KG1 (cell line): Measurements from ENCODE around the gene FANCC.

Experiments
- DNase-seq: peaks from one replicate; lab custom pipeline; 2025; lab: John Stamatoyannopoulos, UW

The FANCC gene

DNA sequence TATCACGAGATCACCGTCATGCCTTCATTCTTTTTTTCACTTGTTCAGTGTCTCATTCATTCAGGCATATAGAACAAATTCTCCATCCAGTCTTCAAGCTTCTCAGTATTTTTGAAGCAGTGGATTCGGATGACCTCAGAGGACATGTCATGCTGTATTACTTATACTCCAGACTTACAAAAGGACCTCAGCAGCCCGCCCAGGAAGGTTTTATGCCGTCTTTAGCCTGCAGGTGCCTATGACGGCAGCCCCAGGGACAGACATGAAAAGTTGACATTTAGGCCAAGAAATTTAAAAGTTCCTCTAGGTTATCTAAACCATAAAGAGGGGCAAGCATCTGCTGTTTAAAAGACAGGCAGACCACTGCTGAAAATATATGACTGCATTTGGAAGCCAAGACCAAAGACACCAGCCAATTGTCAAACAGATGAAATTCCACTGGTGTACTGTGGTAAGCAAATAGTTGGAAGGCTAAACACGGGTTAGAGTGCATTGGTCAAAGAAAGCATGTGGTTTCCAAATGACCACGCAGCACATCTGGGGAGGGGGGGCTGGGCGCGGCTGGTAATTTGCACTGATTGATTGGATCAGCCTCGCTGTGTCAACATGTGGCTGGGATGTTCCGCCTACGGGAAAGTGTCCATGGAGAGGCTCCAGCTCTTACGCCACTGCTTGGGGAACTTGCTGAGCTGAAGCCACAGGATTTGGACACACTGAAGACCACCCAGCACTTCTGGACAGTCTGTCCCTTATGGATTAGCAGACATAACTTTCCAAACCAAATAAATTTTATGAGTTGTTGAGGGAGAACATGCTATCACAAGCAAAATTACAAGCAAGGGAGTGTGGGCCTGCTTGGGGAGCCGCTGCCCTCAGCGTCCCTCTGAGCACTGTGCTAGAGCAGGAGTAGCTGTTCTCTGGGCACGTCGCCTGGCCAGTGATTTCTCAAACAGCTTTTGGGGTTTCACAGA lies 173.6 kb downstream of the FANCC start:
- no peak for DNase-seq

DNA sequence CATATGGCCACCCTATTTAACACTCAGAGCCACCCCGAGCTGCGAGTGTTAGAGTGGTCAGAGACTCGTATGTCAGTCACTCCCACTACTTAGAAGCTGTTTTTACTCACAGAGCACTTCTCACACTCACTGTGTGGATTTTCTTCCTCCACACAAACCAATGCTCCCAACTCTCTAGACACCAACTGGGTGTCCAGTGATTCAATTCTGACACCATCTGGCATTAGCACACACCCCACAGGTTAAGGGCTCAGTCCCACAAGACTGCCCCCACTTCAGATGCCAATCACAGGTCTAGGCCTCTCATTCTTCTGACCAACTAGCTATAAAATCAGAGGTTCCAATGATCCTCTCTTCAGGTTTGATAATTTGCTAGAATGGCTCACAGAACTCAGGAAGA lies 174.8 kb downstream of the FANCC start:
- DNase-seq: no peak

DNA sequence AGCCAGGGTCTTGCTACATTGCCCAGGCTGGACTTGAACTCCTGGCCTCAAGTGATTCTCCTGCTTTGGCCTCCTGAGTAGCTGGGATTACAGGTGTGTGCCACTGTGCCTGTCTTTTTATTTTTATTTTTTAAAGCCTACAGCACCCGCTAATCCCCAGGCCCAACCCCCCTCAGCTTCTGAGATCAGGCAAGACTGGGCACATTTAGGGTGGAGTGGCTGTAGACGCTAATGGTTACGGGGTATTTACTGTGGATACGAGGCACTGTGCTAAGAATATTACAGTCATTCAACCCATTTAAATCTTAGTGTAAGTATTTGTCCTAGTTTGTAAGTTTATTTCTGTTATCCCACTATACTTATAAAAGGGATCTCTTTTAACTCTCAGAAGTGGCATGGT lies 175.2 kb downstream of the FANCC start:
- no peak for DNase-seq

DNA sequence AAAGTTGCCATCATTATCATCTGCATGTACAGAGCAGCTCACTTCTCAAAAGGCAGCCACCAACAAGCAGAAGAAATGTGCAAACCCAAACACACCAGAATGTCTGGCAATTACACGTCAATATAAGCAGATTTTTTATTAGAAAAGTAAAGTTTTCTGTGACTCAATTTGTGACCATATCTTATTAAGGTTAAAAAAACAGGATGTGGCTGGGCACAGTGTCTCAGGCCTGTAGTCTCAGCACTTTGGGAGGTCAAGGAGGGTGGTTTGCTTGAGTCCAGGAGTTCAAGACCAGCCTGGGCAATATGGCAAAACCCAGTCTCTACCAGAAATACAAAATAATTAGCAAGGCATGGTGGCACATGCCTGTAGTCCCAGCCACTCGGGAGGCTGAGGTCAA lies 176.7 kb downstream of the FANCC start:
- DNase-seq: no peak

DNA sequence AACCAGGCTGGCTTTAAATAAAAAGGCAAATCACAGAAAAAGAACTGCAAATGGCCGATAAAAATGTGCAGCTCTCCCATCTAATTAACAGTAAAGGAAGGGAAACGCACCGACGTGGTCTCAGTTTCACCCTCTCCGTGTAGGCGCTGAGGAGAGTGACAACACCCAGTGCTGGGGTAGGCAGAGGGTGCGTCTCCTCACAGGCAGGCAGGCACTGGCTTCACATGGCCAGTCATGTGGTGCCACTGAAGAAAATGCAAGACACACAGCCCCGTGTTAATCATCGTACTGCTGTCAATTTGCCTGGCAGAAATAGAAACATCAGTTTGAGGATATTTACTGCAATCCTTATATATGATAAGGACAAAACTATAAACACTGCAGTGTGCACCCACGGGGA lies 178.4 kb downstream of the FANCC start:
- no peak for DNase-seq

DNA sequence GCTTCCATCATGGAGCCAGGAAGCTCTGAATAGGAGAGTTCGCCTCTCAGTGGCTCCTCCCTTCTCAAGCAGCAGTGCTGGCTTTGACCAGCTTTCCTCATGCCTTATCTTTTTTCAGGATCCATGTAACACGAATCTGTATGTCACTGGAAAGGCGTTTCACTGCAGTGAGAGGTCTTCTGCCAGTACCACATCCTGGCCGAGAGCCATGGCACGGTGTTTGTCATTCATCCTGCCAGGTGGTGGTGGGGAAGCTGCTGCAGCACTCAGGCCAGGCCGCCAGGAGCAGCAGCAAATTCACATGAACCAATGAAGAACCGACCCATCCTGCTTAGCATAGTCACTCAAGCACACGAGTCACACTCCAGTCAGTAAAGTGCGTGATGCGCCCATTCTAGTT lies 179.0 kb downstream of the FANCC start:
- DNase-seq: no peak

DNA sequence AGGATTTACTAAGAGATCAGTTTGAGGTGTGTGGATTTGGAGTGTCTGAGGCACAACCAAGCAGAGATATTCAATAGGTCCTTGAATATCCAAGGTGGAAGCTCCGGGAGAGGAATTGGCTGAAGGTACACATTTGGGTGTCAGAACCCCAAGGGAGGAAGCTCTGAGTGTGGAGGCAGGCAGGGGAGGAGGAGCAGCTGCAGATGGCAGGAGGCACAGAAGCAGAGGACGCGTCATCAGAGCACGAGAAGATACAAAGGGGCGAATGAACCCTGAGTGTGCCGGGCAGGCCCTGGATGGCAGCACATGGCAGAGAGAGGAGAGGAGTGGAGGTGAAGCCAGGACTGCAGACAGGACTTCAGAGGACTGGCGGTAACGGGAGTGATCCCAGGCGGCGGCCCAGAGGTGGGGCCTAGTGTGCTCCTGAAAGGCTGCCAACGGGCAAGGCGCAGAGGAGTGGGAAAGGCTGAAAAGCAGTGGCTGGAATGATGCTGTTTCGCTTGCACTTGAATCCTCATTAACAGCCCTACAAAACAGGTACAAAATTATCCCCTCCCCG lies 179.8 kb downstream of the FANCC start:
- no peak for DNase-seq

DNA sequence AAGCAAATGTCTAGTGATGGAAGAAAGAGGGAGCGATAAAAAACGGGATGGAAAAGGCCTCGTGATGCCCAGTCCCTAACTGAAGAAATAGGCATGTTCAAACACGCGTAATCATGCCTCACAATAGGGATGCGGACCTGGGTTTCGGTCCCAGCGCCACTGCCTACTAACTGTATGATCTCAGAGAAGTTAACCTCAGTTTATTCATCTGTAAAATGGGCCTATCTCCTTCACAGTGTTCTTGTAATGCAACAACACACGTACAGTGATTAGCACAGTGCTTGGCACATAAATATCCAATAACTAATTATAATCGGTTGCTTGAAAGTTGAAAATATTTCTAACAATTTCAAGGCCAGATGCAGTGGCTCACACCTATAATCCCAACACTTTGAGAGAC lies 181.8 kb downstream of the FANCC start:
- no peak for DNase-seq

DNA sequence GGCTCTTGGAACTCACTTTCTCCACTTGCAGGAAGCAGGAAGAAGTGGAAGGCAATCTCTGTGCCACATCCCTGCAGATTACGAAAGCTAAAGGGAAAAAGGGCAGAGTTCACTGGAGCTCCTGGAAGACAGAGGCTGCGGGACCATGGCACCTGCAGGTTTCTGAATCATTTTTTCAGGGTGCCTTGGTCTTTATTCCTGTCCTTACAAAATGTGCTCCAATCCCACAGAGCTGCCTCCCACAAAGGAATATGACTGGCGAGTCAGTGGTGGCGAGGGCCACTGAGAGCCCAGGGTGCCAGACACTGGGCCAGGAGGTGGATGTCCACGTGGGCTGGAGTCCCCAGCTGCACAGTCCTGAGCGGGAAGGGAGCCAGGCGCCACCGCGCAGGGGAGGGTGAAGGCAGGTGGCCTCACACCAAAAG lies 183.0 kb downstream of the FANCC start:
- DNase-seq: no peak

DNA sequence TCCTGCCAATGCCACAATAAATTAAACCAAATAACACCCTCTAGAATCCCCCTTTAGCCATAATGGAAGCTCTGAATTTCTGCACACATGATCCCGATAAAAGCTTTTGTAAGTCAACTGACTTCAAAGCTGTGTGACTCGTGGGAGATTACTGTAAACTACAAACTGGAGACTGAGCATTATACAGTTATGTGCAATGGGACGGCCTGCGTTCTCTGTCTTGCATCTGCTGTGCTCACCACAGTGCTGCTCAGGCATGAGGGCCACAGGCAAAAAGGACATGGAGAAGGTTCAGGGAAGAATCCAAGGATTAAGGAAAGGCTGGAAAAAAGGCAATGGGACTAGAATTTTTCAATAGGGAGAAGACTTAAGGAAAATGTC lies 184.2 kb downstream of the FANCC start:
- no peak for DNase-seq

DNA sequence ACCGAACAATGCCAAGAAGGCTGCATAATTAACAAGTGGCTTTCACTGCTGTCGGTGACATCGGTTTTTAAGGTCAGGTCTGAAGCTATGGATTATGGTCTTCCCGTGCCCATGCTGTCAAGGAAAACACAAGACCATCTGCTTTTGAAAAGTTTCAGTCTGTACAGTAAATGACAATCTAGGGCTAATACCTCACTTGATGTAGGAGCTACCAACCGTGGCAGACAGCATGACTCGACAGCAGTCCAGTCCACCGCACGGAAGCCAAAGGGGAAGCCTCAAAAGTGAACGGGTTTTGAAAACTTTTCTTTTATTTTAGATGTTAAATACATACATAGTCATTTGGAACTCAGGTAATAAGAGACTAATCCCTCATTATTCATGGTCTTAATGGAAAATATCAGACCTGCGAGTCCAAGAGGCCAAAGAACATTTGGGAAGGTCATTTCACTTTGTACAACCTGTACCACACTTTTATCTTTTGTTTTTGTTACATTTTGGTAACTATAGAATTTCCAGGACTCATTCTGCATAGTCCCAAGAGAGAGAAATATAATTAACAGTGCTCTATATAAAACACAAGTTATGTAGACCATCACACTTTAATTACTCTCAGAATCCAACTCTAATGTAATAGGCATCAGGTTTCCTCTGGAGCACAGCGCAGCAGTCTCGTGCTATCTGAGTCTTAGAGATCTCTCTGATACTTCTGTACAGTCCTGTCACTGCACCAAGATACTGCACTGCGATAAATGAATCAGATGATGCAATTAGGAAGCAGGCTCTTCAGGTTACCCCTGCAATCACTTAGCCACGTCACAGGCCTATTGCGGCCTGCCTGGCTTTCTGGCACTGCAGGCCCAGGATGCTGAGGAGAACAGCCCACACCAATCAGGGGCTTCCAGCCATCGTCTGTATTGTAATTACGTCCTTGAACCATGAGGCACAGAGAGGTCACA lies 184.9 kb downstream of the FANCC start:
- DNase-seq: no peak

DNA sequence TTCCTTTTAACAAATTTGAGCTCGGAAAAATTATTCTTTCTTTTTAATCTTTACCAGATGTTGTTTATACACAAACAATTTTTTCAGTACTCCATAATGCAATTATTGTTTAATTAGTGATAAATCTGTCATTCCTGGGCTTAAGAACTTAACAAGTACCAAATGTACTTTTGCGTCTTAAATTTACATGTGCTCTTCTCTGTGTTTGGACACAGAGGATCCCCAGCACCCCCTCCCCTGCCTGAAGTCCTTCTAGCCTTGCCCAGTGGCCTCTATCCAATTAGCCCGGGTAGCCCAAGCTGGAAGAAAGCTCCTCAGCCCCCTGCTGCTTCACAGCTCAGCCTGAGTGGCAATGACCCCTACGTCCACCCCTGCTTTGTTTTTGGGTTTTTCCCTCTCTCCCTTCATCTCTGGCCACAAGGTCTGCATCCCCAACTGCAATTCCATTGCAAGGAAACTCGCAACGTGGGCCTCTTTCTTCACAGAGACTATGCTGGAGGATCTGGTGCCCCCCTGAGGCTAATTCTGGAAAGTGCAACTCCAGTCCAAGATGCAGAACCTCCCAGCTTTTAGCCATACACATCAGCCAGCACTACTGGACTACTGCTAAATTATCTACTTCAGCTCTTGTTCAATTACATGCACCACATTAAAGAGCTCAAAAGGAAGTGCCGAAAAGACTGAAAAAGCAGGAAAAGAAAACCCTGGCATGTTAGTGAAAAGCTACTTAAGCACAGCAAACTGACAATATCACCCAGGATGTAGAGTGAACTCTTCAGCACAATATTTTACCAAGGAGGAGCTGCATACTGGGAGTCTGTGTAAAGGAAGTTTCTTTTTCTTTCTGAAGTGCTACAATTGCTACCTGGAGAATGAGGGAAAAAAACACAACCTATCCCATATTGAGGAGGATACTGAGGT lies 186.2 kb downstream of the FANCC start:
- DNase-seq: peak; percentile 23

DNA sequence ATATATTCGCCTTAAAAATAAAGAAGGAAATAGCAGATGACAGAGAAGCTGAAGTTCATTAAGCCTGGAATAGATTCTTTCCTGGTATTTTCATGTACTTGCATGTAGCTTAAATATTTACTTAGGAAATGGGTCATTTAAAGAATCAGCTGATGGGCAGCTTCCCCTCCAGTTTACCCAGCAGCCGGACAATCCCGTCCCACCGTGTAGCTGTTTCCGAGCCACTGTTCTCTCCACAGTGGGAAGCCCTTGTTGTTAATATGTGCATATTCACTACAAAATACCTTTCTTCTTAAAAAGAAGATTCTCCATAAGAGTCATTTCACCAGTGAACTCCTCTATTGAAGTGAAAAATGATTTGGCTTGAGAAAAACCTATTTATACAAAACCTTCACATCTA lies 187.0 kb downstream of the FANCC start:
- no peak for DNase-seq

DNA sequence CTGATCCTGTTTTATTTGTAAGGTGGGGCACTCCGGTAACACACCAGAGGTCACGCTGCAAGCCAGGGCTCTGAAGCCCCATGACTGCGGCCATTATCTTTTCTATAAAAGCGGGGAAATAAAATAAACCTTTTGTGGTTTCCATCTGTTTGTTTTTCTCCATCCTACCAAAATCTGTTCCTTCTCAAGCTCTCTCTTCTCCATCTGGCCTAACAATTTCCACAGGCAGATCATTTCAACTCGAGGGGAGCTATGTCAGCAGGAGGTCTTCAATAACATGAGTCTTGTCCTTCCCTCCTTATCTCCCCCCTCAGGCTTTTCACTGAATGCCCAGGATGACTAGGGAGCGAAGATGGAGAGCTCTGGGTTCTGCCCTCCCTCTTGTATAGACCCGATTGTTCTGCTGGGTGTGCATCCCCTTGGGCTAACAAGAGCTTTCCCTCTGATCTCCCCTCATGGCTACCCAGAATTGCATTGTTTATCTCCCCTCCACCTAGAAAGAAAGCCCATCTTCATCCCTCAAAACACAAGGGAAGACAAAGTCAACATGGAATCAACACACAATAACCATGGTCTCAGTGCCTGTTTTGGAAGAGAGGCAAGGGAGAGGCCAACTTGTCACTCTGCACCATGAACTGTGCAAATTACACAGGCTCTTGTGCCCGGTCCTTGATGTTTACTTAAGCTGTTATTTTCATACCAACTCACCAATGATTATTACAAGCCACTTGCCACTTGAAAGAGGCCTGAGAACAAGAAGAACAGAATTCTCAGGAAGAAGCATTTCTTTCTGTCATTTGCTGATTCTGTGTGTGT lies 187.8 kb downstream of the FANCC start:
- DNase-seq: no peak

DNA sequence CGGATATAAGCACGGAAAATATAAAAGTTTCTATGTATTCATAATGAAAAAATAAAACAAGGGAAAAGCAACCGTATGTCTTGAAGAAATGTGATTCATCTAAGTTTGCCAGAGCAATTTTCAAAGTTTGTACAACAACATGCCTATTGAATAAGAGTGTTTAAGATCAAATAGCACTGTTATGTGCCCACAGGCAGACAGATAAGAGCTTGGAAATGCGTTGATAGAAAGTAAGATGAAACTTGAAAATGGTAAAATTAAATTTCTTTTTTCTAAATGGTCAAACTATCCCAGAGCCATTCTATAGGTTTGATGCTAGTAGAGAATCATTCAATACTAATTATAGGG lies 189.4 kb downstream of the FANCC start:
- DNase-seq: no peak

DNA sequence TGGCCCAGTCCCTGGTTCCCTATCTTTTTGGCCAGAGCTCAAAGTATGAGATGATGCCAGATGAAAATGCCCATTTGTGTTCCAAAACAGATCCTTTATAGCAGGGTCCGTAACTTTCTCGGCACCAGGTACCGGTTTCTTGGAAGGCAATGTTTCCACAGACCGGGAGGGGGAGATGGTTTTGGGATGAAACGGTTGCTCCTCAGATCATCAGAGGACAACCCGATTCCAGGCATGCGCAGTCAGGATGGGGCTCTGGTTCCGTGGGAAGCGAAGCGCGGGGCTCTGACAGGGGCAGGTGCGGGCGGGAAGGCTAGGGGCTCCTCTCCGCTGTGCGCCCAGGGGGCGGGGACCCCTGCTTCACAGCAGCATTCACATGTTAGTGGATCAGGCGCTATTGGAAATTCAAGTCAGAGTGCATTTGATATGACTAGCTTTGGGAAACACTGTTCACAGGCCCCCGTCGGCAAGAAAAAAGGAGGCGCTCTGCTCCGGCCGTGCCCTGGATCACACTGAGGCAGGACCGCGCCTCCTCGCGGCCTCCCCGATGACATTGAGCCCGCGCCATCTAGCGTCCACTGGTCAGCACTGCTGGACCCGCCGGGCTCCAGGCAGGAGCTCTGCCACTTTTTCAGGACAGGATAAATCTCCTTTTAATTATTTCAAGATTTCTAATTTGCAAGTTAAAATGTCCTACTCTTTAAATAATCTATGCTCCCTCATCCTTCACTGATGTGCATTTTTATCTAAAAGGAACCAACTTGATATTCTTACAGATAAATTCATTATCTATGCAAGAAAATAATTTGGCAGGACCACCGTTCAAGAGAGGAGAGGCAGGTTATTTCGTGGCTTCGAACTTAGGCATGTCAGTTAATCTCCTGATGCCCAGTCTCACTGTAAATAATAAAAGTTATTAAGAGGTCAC lies 190.0 kb downstream of the FANCC start:
- DNase-seq: peak; percentile 15

DNA sequence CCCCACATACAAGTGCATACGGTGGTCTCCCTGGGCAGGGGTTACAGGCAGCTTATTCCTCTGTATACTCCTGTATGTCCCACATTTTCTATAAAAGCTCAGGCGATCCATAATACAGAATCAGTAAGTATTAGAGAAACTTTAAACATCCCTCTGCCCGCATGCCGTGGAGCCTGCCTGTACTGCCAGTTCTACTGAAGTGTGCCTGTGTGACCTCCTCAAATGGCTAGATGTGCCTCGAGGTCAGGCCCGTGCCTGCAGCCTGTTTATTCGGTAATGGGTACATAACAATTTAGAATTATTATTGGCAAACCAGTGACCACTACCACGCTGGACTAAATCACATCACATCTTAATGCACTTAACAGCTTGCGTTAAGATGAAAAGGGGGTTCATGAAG lies 190.8 kb downstream of the FANCC start:
- DNase-seq: no peak

DNA sequence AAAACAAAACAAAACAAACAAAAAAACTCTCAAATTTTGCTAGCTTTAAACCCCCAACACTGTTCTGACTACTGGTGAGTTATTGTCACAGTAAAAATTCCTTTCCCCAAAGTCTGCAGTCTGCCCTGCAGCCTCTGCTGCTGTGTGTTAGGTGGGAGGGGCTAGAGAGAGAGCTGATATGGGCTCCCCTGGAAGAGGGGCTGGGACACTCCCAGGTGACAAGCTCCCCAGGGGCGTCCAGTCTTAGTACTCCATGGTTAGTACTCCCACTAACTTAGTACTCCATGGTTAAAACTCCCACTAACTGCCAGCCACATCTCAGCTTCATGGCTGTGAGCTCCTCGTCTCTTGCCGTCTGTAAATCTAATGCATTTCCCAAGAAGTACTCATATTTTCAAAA lies 191.9 kb downstream of the FANCC start:
- no peak for DNase-seq

DNA sequence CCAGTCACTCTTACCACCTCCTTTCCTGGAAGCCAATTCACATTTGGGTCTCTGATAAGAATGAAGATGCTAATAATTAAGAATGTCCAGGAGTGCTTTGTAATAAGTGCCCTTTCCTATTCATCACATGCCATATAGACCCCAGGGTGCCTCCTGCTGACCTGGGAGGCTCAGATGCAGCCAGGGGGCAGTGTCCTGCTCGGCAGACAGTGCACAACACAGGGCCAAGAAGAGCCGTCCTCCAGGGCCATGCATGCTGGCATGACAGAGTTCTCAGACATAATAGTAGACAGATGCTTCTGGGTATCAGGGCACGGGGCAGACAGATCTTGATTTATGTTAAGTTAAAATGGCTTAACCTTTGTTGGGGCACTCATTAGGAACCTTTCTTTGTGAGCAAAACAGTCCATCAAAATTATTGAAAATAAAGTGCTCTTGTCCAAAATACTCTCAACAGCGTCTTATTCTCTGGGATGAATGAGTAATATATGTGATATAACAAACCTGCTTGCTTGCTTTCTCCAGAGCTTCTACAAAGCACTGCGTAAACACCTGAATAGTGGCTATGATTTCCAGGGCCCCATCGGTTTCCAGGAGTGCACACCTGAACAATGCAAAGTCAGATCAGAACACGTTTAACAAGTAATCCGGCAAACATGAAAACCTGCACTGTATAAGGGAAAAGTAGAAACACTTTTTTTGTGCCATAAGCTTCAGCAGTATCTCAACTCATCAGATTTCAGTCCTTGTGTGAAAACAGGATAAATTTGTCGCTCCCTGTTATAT lies 192.7 kb downstream of the FANCC start:
- no peak for DNase-seq
